Mucosa of descending colon (tissue), 3 donors: ENCODE data around the gene UBR3. TPM values are rescaled to one million over a fixed set of nuclear protein-coding genes. Genes with fewer than 3 reads are reported as not detected.

Source experiments
- ATAC-seq: fragments of 200-7000 bp; cut with Tn5 transposase; one replicate; pipeline ENCODE4 v1.9.1; 2020; ENCODE audit warnings: mild to moderate bottlenecking, moderate library complexity
- DNase-seq, 3 donors: peaks; one replicate each; pipeline ENCODE4 v3.0.0-alpha.2; 2020
- H3K36me3 ChIP-seq: fragments of 200-600 bp; one replicate; pipeline ENCODE4 v1.8.0; 2021; ENCODE audit warnings: low read depth, mild to moderate bottlenecking
- H3K4me1 ChIP-seq: fragments of 200-600 bp; one replicate; pipeline ENCODE4 v1.8.0; 2021; ENCODE audit warnings: low read depth, mild to moderate bottlenecking
- H3K4me3 ChIP-seq: fragments of 200-600 bp; one replicate; pipeline ENCODE4 v1.8.0; 2021; ENCODE audit warnings: mild to moderate bottlenecking
- H3K9me3 ChIP-seq: fragments of 200-600 bp; one replicate; pipeline ENCODE4 v1.8.0; 2021; ENCODE audit warnings: mild to moderate bottlenecking
- CTCF ChIP-seq: fragments of 200-600 bp; IDR thresholded peaks from one replicate; pipeline ENCODE4 v1.8.0; 2022; ENCODE audit warnings: antibody characterized with exemption, mild to moderate bottlenecking
- intact Hi-C, 2 donors: fragments of 100-400 bp; cut with DNase I in 1 of 2; cut with micrococcal nuclease in 1 of 2; formaldehyde crosslinking; loops; one replicate each; pipeline versions ENCODE4 v1.11.0 to v1.11.1; 2022; cut with DNase I, micrococcal nuclease
- total RNA-seq, 3 donors: library from RNA; stranded (reverse); fragmentation: NEBNext Ultra II Directional in 2 of 3; extraction: Animal tissue kit (Norgen Biotek cat#: 25700) in 2 of 3; gene quantifications; one replicate each; pipeline versions ENCODE4 v1.2.1 to v1.2.4, GENCODE V29; 2021 to 2023
- donor health status: DM: no; HTN: no; CAD: no; lungs with moderate emphysema.
- donor health status: DM: no; HTN: no; CAD: no.
- donor health status: DM: no; HTN: yes; CAD: no.

Gene UBR3
- total RNA-seq, 3 donors from 2014 or later = 32.5 to 65.8 (median 39.6) TPM

GRCh38 chr2:170073288-170073687, 246.0 kb downstream of the UBR3 start:
- peak in 1 of 3 donors; percentile 19 for DNase-seq
- Histone ChIP-seq H3K4me3 (no peak overlapping the region), H3K4me1 (no peaks in the 10 kb centered on the region), H3K36me3 (no peaks in the 10 kb centered on the region), H3K9me3 (peaks cover 9% of the 10 kb centered on the region)
- no peak for TF ChIP-seq CTCF
- intact Hi-C loops = no loop called here
- ATAC-seq = peak; percentile 40

DNA sequence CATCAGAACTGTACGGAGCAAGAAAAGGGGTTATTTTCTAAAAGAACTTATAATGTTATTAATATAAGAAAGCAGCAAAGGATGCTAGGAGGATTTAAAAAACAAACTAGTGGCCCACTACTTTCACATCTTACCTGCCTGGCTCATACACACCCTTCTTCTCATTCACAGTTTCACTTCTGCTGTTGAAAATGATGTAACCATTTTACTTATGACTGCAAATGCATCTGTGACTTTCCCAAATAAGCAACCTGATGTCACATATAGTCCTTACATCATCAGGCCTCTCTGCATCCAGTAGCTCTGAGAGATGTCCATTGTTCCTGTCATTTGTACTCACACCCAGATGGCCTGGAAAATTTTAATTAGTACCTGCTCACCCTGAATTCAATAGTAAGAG, 248.9 kb downstream of the UBR3 start:
- intact Hi-C loops = no loop called here
- peaks cover 4% of the 10 kb centered on the region for H3K36me3 ChIP-seq
- TF ChIP-seq CTCF = no peak
- no peak for DNase-seq
- H3K9me3 ChIP-seq = no peaks in the 10 kb centered on the region
- no peak overlapping the region for H3K4me3 ChIP-seq
- H3K4me1 ChIP-seq = no peaks in the 10 kb centered on the region
- no peak for ATAC-seq

GRCh38 chr2:170077830-170078569, 250.7 kb downstream of the UBR3 start:
- no peak for DNase-seq
- Histone ChIP-seq H3K4me1 (no peaks in the 10 kb centered on the region), H3K36me3 (peaks cover 4% of the 10 kb centered on the region), H3K4me3 (no peak overlapping the region), H3K9me3 (no peaks in the 10 kb centered on the region)
- intact Hi-C loops = no loop called here
- ATAC-seq = no peak
- no peak for TF ChIP-seq CTCF

DNA sequence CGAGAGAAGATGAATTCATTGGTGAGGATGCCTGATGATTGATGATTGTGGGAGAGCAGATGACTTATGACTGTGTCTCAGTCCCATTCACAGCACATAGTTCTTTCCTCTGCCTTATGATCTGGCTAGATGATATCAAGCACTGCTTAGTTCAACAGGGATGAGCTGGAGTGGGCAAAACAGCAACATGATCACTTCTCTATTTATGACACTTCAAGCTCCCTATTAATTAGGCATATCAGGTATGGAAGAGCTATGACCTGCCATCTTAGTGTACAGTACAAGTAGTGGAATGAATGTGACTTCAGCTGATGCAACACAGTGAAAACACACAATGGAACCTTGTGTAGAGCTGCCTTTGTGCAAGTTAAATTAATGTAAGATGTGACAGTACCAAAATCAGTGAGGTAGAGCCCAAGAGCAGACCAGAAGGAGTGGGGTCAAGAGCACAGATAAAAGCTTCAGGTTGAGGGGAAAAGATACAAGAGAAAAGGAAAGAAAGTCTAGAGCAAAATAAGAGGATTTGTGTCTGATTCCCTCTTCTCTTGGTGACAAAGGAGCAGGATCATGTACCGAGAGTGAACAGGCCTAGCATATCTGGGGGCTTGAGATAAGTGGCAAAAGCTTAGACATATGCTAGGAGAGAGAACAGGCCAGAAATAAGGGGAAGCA, 257.7 kb downstream of the UBR3 start:
- H3K4me1 ChIP-seq = no peaks in the 10 kb centered on the region
- H3K36me3 ChIP-seq = peaks cover 2% of the 10 kb centered on the region
- no peak overlapping the region for H3K4me3 ChIP-seq
- DNase-seq = no peak
- H3K9me3 ChIP-seq = no peaks in the 10 kb centered on the region
- ATAC-seq = no peak
- TF ChIP-seq CTCF = no peak
- intact Hi-C loops = no loop called here

- intact Hi-C loops = no loop called here
- Histone ChIP-seq H3K4me1 (no peaks in the 10 kb centered on the region), H3K4me3 (no peak overlapping the region), H3K36me3 (no peaks in the 10 kb centered on the region), H3K9me3 (no peaks in the 10 kb centered on the region)
- DNase-seq (no peak), ATAC-seq (no peak)
- no peak for TF ChIP-seq CTCF
These were observed 258.9 kb downstream of the UBR3 start for GRCh38 chr2:170086117-170086688.
